ENCODE results near the gene ATXN7L1. TPM values are rescaled to one million over a fixed set of nuclear protein-coding genes. Genes with fewer than 3 reads are reported as not detected.
A peak's percentile ranks its signal among the peaks of the same experiment; 100 is the strongest.

The ATXN7L1 gene
- total and polyA plus RNA-seq, 2 of the 8 experiments (the other 6 are each of a cell fraction or from before 2014, with no cell fraction given), result 14.3 to 34.0 TPM

GRCh38 chr7:105719919-105720318, 156.5 kb downstream of the ATXN7L1 start:
- Histone ChIP-seq H3K9me3 (ENCODE audit: insufficient read depth in 2 of 2, low read depth in 1 of 2, low read length in 1 of 2) (no peaks in the 10 kb centered on the region), H2BK20ac (ENCODE audit: low read length) (no peak overlapping the region), H3K14ac (ENCODE audit: insufficient read length) (no peak overlapping the region), H3K36me3 (ENCODE audit: control insufficient read depth in 2 of 4, insufficient read depth in 4 of 4, low read length in 3 of 4) (no peaks in the 10 kb centered on the region), H3K4me2 (ENCODE audit: insufficient read depth in 1 of 2, low read depth in 2 of 2, low read length in 2 of 2) (peak overlapping the region in 1 of 2 experiments; percentile 12; a peak in 1 of 4 replicates), H3K9ac (replicated peaks in 1 of 4; ENCODE audit: extremely low read depth in 1 of 4, low read depth in 3 of 4, low read length in 3 of 4) (no peak overlapping the region), H4K91ac (replicated peaks; ENCODE audit: insufficient read length, low read length) (no peak overlapping the region), H3K4ac (replicated peaks; ENCODE audit: insufficient read length, low read depth, low read length) (no peak overlapping the region), H2AFZ (ENCODE audit: low read length) (no peak overlapping the region), H3K27me3 (replicated peaks in 1 of 4; ENCODE audit: control insufficient read depth in 3 of 4, extremely low read depth in 1 of 4, insufficient read depth in 3 of 4, low read length in 3 of 4) (no peaks in the 10 kb centered on the region), H4K20me1 (replicated peaks in 1 of 2; ENCODE audit: control insufficient read depth in 1 of 2, insufficient read depth in 2 of 2, low read length in 2 of 2) (no peaks in the 10 kb centered on the region), H3K23ac (ENCODE audit: insufficient read length) (no peak overlapping the region), H3K56ac (replicated peaks; ENCODE audit: insufficient read length, low read depth, low read length) (no peak overlapping the region), H3K18ac (ENCODE audit: extremely low read depth, low read length) (no peak overlapping the region), H3K4me3 (ENCODE audit: extremely low read depth in 1 of 4, insufficient read depth in 2 of 4, low read depth in 3 of 4, low read length in 4 of 4) (no peak overlapping the region), H4K8ac (ENCODE audit: extremely low read depth, insufficient read depth, low read length) (no peak overlapping the region; the same call in 1 of the 2 replicates), H2BK12ac (ENCODE audit: low read depth, low read length) (0 out of 2 replicates have a peak overlapping the region, but pooled peaks have one; percentile 13), H2BK120ac (replicated peaks; ENCODE audit: low read depth, low read length) (no peak overlapping the region), H3K23me2 (ENCODE audit: low read depth, low read length) (no peaks in the 10 kb centered on the region), H2AK5ac (ENCODE audit: low read depth, low read length) (no peak overlapping the region), H3K4me1 (replicated peaks in 1 of 4; ENCODE audit: control insufficient read depth in 3 of 4, insufficient read depth in 4 of 4, low read length in 3 of 4) (peaks cover 15 to 21% (median 17%) of the 10 kb centered on the region in 4 experiments), H2BK5ac (ENCODE audit: low read depth, low read length) (no peak overlapping the region), H3K27ac (ENCODE audit: low read depth, low read length) (no peak overlapping the region), H4K5ac (ENCODE audit: insufficient read length, low read depth, low read length) (no peak overlapping the region), H3K79me2 (ENCODE audit: control insufficient read depth in 1 of 2, insufficient read depth in 2 of 2, low read length in 2 of 2) (no peaks in the 10 kb centered on the region), H3K79me1 (ENCODE audit: low read depth, low read length) (no peaks in the 10 kb centered on the region; the same call in 1 of the 2 replicates), H2BK15ac (ENCODE audit: low read length) (no peak overlapping the region)
- FAIRE-seq (no peak), DNase-seq (ENCODE audit: low read depth in 1 of 2, low spot score in 2 of 2) (no peak)
- 79% methylated on average over 4 of the region's 4 CpGs; no CpG with 5 or more reads in 1 of the 2 experiments for WGBS, 2 experiments (ENCODE audit: extremely low coverage in 1 of 2, insufficient coverage in 1 of 2, insufficient read length in 1 of 2, insufficient replicate concordance in 2 of 2, low coverage in 1 of 2, low lambda C conversion rate in 2 of 2, missing lambda C conversion rate in 1 of 2)
- ChIA-PET POLR2A (ENCODE audit: partially characterized antibody) (interaction anchor here (1.0 to 1.4 kb wide), 2 partner anchors 10 to 28 kb away, joined by 3 read pairs; no protein-coding TSS in a partner anchor), CTCF (ENCODE audit: partially characterized antibody) (interaction anchor here (1.0 to 2.1 kb wide), 2 partner anchors 48 to 62 kb away, joined by 4 to 10 read pairs; no protein-coding TSS in a partner anchor)
- no peak for TF ChIP-seq JUND (IDR thresholded peaks at IDR 0.05; ENCODE audit: low read length)
- no peak for TF ChIP-seq SP1 (IDR thresholded peaks at IDR 0.05; ENCODE audit: low read depth, low read length)
- no peak for TF ChIP-seq HDAC6 (IDR thresholded peaks at IDR 0.05; ENCODE audit: low read depth, low read length)
- no peak for TF ChIP-seq RNF2 (IDR thresholded peaks at IDR 0.05; ENCODE audit: borderline replicate concordance, low read depth, low read length, missing control alignments, poor library complexity, severe bottlenecking)
- TF ChIP-seq ZNF274 (IDR thresholded peaks at IDR 0.05; ENCODE audit: borderline replicate concordance, extremely low read depth, low read length), result no peak
- TF ChIP-seq, protein P1, sequence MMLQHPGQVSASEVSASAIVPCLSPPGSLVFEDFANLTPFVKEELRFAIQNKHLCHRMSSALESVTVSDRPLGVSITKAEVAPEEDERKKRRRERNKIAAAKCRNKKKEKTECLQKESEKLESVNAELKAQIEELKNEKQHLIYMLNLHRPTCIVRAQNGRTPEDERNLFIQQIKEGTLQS (IDR thresholded peaks at IDR 0.05; ENCODE audit: insufficient read depth, low read depth, low read length), result no peak
- no peak for TF ChIP-seq SRF (IDR thresholded peaks at IDR 0.05; ENCODE audit: low read depth, low read length)
- no peak for TF ChIP-seq CBX5 (IDR thresholded peaks at IDR 0.05; ENCODE audit: low read depth, low read length)
- TF ChIP-seq SUZ12 (IDR thresholded peaks at IDR 0.05; ENCODE audit: low read length), result no peak
- no peak for TF ChIP-seq KDM4A (IDR thresholded peaks at IDR 0.05; ENCODE audit: low read depth, low read length, severe bottlenecking)
- TF ChIP-seq, protein P2, sequence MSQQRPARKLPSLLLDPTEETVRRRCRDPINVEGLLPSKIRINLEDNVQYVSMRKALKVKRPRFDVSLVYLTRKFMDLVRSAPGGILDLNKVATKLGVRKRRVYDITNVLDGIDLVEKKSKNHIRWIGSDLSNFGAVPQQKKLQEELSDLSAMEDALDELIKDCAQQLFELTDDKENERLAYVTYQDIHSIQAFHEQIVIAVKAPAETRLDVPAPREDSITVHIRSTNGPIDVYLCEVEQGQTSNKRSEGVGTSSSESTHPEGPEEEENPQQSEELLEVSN (IDR thresholded peaks at IDR 0.05), result no peak
- no peak for TF ChIP-seq CHD1 (IDR thresholded peaks at IDR 0.05; ENCODE audit: low read depth, low read length)

All from H1 (cell line).